ENCODE results near the gene KLK15.

KLK15 gene

DNA sequence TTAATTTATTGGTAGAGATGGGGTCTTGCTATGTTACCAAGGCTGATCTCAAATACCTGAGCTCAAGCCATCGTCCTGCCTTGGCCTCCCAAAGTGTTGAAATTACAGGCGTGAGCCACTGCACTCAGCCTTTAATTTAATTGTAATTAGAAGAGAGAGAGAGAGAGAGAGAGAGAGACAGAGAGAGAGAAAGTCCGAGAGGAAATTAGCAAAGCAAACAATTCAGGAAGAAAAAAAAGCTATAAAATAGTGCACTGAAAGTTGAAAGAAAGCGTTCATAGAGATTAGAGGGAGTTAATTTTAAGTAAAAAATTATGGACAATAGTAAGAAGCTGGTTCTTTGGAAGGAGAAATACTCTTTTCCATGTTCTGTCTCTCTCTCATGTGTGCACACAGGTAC lies 56.1 kb downstream of the KLK15 start:
- DNase-seq (ENCODE audit: low read depth in 2 of 2, low spot score in 1 of 2) = no peak

DNA sequence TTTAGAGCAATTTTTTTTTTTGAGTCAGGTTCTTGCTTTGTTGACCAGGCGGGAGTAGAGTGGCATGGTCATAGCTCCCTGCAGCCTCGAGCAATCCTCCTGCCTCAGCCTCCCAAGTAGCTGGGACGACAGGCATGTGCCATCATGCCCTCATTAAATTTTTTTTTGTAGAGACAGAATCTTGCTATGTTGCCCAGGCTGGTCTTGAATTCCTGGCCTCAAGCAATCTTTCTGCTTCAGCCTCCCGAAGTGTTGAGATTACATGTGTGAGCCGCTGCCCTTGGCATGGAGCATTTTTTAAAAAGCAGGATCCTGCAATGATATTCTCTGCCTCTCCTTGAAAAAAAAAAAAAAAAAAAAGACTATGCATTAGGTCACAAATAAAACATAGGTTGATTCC lies 57.2 kb downstream of the KLK15 start:
- no peak for DNase-seq (ENCODE audit: low read depth in 2 of 2, low spot score in 1 of 2)

Measured in stimulated activated CD8-positive, alpha-beta memory T cell treated with anti-CD3 and anti-CD28 coated beads, Interleukin-4, amount 100 ng/mL, for 4 hours (primary cell).